Measurements from ENCODE around the gene PIERCE2. TPM values are rescaled to one million over a fixed set of nuclear protein-coding genes. Genes with fewer than 3 reads are reported as not detected.
"Not testable (repeated sequence)": the region's sequence is repeated elsewhere in the genome, so short reads cannot be mapped to it uniquely, and the experiment has no call there.

The PIERCE2 gene
- polyA plus RNA-seq, 2 of the 4 experiments (the other 2 are of a cell fraction) = 4.3 to 13.4 TPM

DNA sequence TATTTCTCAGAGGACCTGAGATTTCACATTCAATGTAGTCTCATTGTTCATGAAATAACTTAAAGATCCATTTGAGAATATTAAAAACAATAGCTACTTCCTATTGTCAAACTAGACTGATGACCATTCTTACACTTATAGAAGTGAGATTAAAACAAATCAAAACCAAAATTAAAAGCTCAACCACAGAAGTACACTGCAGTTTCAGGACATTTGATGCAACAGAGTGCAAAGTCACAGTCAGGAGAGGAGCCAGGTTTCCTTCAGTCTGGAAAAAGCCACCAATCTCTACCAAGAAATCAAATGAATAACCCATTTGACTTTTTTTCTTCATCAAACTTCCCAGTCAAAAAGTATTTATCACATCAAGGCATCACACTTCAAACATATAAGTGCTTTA is 5.6 kb upstream of the PIERCE2 start:
- ChIA-PET CTCF (interaction anchor here (0.7 to 1.6 kb wide), 5 partner anchors 12 to 84 kb away, joined by 3 to 5 read pairs (median 3); partner anchors contain the start of genes PIGB and PIGBOS1), POLR2A (no interaction called here)
- peaks cover 44% of the 10 kb centered on the region for H3K4me1 ChIP-seq
- H3K27ac ChIP-seq = peak overlapping the region; percentile 83 to 87
- H3K9me3 ChIP-seq = no peaks in the 10 kb centered on the region
- DNase-seq (ENCODE audit: low read depth in 1 of 2, low spot score in 1 of 2) (no peak), ATAC-seq (no peak), FAIRE-seq (peak; percentile 51)
- TF ChIP-seq RCOR1 (IDR thresholded peaks at IDR 0.05; ENCODE audit: low read depth, low read length) (no peak), KDM1A (IDR thresholded peaks at IDR 0.05; ENCODE audit: low read depth) (no peak), FOXS1 (CRISPR knock-in tag; IDR thresholded peaks at IDR 0.05) (no peak), HOXB5 (CRISPR knock-in tag; IDR thresholded peaks at IDR 0.05) (no peak), RARB (CRISPR knock-in tag; IDR thresholded peaks at IDR 0.05) (no peak), JUN (IDR thresholded peaks at IDR 0.05) (no peak), FOSB (CRISPR knock-in tag; IDR thresholded peaks at IDR 0.05) (no peak), HOXB13 (CRISPR knock-in tag; IDR thresholded peaks at IDR 0.05; ENCODE audit: low read depth) (no peak), MYC (IDR thresholded peaks at IDR 0.05; ENCODE audit: borderline replicate concordance, low read length) (no peak)
- TF ChIP-seq, protein P1, sequence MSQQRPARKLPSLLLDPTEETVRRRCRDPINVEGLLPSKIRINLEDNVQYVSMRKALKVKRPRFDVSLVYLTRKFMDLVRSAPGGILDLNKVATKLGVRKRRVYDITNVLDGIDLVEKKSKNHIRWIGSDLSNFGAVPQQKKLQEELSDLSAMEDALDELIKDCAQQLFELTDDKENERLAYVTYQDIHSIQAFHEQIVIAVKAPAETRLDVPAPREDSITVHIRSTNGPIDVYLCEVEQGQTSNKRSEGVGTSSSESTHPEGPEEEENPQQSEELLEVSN (IDR thresholded peaks at IDR 0.05; ENCODE audit: borderline replicate concordance, low read depth) = no peak
- TF ChIP-seq, protein P2, sequence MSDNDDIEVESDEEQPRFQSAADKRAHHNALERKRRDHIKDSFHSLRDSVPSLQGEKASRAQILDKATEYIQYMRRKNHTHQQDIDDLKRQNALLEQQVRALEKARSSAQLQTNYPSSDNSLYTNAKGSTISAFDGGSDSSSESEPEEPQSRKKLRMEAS (IDR thresholded peaks at IDR 0.05) = no peak
- TF ChIP-seq, protein P3, sequence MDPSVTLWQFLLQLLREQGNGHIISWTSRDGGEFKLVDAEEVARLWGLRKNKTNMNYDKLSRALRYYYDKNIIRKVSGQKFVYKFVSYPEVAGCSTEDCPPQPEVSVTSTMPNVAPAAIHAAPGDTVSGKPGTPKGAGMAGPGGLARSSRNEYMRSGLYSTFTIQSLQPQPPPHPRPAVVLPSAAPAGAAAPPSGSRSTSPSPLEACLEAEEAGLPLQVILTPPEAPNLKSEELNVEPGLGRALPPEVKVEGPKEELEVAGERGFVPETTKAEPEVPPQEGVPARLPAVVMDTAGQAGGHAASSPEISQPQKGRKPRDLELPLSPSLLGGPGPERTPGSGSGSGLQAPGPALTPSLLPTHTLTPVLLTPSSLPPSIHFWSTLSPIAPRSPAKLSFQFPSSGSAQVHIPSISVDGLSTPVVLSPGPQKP (IDR thresholded peaks at IDR 0.05; ENCODE audit: low read depth, low read length) = no peak
- TF ChIP-seq, protein P4, sequence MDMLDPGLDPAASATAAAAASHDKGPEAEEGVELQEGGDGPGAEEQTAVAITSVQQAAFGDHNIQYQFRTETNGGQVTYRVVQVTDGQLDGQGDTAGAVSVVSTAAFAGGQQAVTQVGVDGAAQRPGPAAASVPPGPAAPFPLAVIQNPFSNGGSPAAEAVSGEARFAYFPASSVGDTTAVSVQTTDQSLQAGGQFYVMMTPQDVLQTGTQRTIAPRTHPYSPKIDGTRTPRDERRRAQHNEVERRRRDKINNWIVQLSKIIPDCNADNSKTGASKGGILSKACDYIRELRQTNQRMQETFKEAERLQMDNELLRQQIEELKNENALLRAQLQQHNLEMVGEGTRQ (IDR thresholded peaks at IDR 0.05) = no peak
- H3K4me2 ChIP-seq = peak overlapping the region; percentile 56
- no peak overlapping the region; the same call in 2 of the 3 replicates for H3K4me3 ChIP-seq

DNA sequence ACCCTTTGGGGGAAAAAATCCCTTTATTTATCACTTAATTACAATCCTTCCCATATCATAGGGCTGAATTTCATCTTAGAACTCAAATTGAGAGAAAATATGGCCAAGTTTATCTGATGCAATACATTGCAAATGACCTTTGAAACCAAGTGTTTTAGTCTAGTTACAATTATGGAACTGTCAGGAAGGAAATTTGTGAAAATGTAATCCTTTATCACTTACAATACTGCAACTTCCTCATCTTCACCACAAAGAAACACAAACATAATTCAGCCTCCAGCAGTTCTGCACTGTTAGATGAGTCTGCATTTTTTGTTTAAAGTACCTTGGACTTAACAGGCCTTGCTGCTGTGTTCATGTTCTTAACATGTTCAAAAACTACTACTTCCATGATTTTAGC is 4.8 kb upstream of the PIERCE2 start:
- peak overlapping the region; percentile 56 for H3K4me2 ChIP-seq
- TF ChIP-seq HEYL (CRISPR knock-in tag; IDR thresholded peaks at IDR 0.05) (no peak), CEBPB (IDR thresholded peaks at IDR 0.05) (peak; percentile 61 to 86), MAFK (IDR thresholded peaks at IDR 0.05; ENCODE audit: partially characterized antibody) (peak; percentile 87), EP300 (IDR thresholded peaks at IDR 0.05) (peak in 1 of 2 experiments; percentile 12; a peak in 1 of 5 replicates)
- H3K4me3 ChIP-seq = no peak overlapping the region; the same call in 2 of the 3 replicates
- peak in 1 of 2 experiments; percentile 51 for DNase-seq (ENCODE audit: low read depth in 1 of 2, low spot score in 1 of 2)
- H3K4me1 ChIP-seq = peaks cover 44% of the 10 kb centered on the region
- no peaks in the 10 kb centered on the region for H3K9me3 ChIP-seq
- CTCF ChIA-PET = interaction anchor here (0.8 to 1.6 kb wide), 4 partner anchors 12 to 85 kb away, joined by 3 read pairs; partner anchors contain the start of genes PIGB and PIGBOS1
- ATAC-seq = no peak
- peak overlapping the region; percentile 83 to 88 for H3K27ac ChIP-seq
- POLR2A ChIA-PET = no interaction called here
- FAIRE-seq = no peak

DNA sequence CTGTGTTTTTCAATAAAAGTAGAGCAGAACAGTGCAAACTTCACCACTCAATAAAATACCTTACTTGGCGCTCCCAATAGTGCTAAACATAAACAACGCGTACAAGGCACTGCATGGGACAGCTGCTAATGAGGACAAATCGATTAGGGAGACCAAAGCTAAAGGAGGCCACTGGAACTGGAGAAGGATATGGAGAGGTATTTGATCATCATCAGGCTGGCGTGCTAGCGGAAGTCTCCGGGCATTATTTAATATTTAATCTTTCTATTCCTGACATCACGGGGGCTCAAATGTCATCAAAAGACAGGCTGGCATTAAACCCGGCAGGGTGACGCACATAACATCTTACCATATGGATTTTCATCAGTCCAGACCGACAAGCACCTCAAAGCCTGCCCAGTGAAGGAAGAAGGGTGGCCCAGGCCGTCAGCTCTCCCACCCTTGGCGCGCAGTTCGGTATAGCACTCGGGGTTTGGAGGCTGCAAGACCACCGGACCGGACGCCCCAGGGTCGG is 740 bp upstream of the PIERCE2 start:
- CTCF ChIA-PET = interaction anchor here (0.8 to 4.4 kb wide), 27 partner anchors 10 to 237 kb away, joined by 3 to 50 read pairs (median 6); partner anchors contain the start of genes PIGB and PIGBOS1
- ATAC-seq = no peak; a peak in 2 of 6 replicates
- H3K4me3 ChIP-seq = peak overlapping the region; percentile 57
- H3K27ac ChIP-seq = peak overlapping the region; percentile 75 to 88
- H3K4me1 ChIP-seq = peaks cover 37% of the 10 kb centered on the region
- no peaks in the 10 kb centered on the region for H3K9me3 ChIP-seq
- POLR2A ChIA-PET = interaction anchor here (0.6 to 1.9 kb wide), 6 partner anchors 19 to 211 kb away, joined by 3 to 42 read pairs (median 4); partner anchors contain the start of genes PIGB, PIGBOS1 and RSL24D1
- 2% methylated on average over 20 of the region's 20 CpGs for WGBS (ENCODE audit: missing lambda C conversion rate)
- peak; percentile 45 to 75 for DNase-seq (ENCODE audit: low read depth in 1 of 2, low spot score in 1 of 2)
- H3K4me2 ChIP-seq = peak overlapping the region; percentile 68
- no peak for FAIRE-seq
- TF ChIP-seq GATA3 (IDR thresholded peaks at IDR 0.05; ENCODE audit: borderline replicate concordance) = no peak
- no peak for TF ChIP-seq MAZ (IDR thresholded peaks at IDR 0.05; ENCODE audit: borderline replicate concordance, low read depth, low read length)
- no peak for TF ChIP-seq RCOR1 (IDR thresholded peaks at IDR 0.05; ENCODE audit: low read depth, low read length)
- TF ChIP-seq RAD21 (conservative IDR thresholded peaks at IDR 0.05 in 1 of 2, IDR thresholded peaks at IDR 0.05 in 1 of 2) = no peak
- no peak for TF ChIP-seq CHD4 (IDR thresholded peaks at IDR 0.05; ENCODE audit: borderline replicate concordance)
- TF ChIP-seq HOXB13 (CRISPR knock-in tag; IDR thresholded peaks at IDR 0.05; ENCODE audit: low read depth) = no peak
- no peak for TF ChIP-seq EP300 (IDR thresholded peaks at IDR 0.05)
- TF ChIP-seq RNF2 (IDR thresholded peaks at IDR 0.05; ENCODE audit: borderline replicate concordance, low read depth) = no peak

DNA sequence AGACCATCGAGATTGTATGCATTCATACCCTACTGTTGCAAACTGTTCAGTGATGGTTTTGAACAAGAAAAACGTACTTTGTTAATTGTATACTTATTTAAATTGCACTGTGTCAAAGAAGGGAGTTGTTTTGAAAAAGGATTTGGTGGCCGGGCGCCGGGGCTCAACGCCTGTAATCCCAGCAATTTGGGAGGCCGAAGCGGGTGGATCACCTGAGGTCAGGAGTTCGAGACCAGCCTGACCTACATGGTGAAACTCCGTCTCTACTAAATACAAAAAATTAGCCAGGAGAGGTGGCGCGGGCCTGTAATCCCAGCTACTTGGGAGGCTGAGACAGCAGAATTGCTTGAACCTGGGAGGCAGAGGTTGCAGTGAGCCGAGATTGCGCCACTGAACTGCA is 681 bp downstream of the PIERCE2 start:
- H3K4me1 ChIP-seq = peaks cover 23% of the 10 kb centered on the region
- POLR2A ChIA-PET = interaction anchor here (0.7 to 1.9 kb wide), 10 partner anchors 13 to 233 kb away, joined by 3 to 42 read pairs (median 4); partner anchors contain the start of genes PIGB, PIGBOS1 and RSL24D1
- FAIRE-seq; H3K9me3 ChIP-seq; DNase-seq (ENCODE audit: low read depth in 1 of 2, low spot score in 1 of 2); ATAC-seq: not testable (repeated sequence)
- H3K4me3 ChIP-seq = peak overlapping the region; percentile 57
- CTCF ChIA-PET = interaction anchor here (0.6 to 4.4 kb wide), 28 partner anchors 8 to 236 kb away, joined by 3 to 50 read pairs (median 6); partner anchors contain the start of genes PIGB and PIGBOS1
- whole genome bisulfite sequencing (ENCODE audit: missing lambda C conversion rate) = 50% methylated on average over 14 of the region's 14 CpGs
- H3K4me2 ChIP-seq = peak overlapping the region; percentile 76
- peak overlapping the region; percentile 66 to 88 for H3K27ac ChIP-seq

DNA sequence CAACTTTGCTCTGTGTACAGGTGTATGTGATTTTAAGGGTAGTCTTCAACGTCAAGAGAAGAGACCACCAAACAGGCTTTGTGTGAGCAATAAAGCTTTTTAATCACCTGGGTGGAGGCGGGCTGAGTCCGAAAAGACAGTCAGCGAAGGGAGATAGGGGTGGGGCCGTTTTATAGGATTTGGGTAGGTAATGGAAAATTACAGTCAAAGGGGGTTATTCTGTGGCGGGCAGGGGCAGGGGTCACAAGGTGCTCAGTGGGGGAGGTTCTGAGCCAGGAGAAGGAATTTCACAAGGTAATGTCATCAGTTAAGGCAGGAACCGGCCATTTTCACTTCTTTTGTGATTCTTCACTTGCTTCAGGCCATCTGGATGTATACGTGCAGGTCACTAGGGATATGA is 9.4 kb downstream of the PIERCE2 start:
- not testable (repeated sequence) for H3K27ac ChIP-seq; H3K4me1 ChIP-seq; FAIRE-seq; H3K9me3 ChIP-seq; DNase-seq (ENCODE audit: low read depth in 1 of 2, low spot score in 1 of 2); H3K4me2 ChIP-seq; H3K4me3 ChIP-seq; ATAC-seq
- ChIA-PET CTCF (interaction anchor here (1.4 to 1.6 kb wide), 2 partner anchors 9 to 18 kb away, joined by 5 to 11 read pairs; partner anchors contain the start of genes CCPG1 and PIERCE2), POLR2A (interaction anchor here (1.1 kb wide), 1 partner anchor 9 kb away, joined by 3 read pairs; the partner anchor contains the start of genes CCPG1 and PIERCE2)
- 73% methylated on average over 8 of the region's 8 CpGs for WGBS (ENCODE audit: missing lambda C conversion rate)

Measured in A549 (cell line).